Lower leg skin (tissue), 3 donors: ENCODE results near the gene ATP5ME.

Source experiments
- POLR2A ChIP-seq, 2 donors: fragments of 450-650 bp; IDR thresholded peaks; one replicate each; pipeline ENCODE4 v1.6.1; 2016 to 2017; ENCODE audit warnings: antibody characterized with exemption in 2 of 2, mild to moderate bottlenecking in 1 of 2, moderate library complexity in 1 of 2
- TF ChIP-seq, protein P1 (sequence below), 3 donors: fragments of 450-650 bp; IDR thresholded peaks; one replicate each; pipeline ENCODE4 v1.5.1; 2016; ENCODE audit warnings: antibody characterized with exemption in 3 of 3, mild to moderate bottlenecking in 3 of 3, moderate library complexity in 2 of 3

DNA sequence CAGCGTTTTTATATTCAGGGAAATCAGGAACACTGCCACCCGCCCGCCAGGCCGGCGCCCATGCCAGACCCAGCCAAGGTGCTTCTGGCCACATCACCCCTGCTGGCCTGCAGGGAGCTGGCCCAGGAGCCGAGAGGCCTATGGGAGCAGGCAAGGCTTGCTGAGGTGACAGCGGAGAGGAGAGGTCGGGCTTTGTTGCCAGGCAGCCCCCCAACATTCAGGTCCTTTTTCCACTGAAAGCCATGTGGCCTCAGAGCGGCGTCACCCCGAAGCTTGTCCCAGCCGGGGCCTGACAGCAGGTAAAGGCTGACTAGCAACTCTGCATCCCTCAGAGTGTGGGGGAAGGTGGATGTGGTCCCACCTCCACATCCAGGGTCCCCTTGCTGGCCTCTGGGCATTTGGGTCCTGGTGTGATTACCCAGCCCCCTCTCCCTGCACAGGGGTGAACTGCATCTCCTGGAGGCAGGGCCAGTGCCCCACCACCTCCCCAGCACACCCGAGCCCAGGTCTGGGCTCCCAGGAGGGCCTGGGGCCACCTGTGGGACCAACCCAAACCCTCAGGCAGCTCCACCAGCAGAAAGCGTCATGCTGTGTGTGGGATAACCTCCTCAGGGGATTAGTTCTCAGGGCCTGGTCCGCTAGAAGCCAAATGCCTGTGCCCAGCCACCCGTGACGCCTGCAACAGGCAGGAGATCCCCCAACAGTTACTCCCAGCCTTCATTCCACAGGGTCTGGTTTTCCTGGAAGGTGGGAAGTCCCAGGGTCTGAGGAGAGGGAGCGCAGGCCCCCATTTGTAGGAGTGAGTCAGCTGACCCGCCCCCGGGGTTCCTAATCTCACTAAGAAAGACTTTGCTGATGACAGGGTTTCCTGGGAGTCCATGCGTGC is 49.1 kb downstream of the ATP5ME start, which contains the start of gene PDE6B:
- TF ChIP-seq POLR2A (IDR thresholded peaks at IDR 0.05): no peak
- TF ChIP-seq, protein P1, sequence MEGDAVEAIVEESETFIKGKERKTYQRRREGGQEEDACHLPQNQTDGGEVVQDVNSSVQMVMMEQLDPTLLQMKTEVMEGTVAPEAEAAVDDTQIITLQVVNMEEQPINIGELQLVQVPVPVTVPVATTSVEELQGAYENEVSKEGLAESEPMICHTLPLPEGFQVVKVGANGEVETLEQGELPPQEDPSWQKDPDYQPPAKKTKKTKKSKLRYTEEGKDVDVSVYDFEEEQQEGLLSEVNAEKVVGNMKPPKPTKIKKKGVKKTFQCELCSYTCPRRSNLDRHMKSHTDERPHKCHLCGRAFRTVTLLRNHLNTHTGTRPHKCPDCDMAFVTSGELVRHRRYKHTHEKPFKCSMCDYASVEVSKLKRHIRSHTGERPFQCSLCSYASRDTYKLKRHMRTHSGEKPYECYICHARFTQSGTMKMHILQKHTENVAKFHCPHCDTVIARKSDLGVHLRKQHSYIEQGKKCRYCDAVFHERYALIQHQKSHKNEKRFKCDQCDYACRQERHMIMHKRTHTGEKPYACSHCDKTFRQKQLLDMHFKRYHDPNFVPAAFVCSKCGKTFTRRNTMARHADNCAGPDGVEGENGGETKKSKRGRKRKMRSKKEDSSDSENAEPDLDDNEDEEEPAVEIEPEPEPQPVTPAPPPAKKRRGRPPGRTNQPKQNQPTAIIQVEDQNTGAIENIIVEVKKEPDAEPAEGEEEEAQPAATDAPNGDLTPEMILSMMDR (IDR thresholded peaks at IDR 0.05): no peak
